HG03432 (cell line): ENCODE measurements around the gene USP24.

Source experiments
- ATAC-seq: cut with Tn5 transposase; IDR thresholded peaks from one replicate; pipeline ENCODE4 v1.9.1; 2021; ENCODE audit warnings: mild to moderate bottlenecking, moderate library complexity; ENCODE audit not compliant: unreplicated experiment

USP24 gene

GRCh38 chr1:55164906-55165305 lies 50.3 kb downstream of the USP24 start:
- no peak for ATAC-seq

- no peak for ATAC-seq
Measured at GRCh38 chr1:55159571-55159970, 55.6 kb downstream of the USP24 start.

GRCh38 chr1:55156608-55157007 lies 58.6 kb downstream of the USP24 start:
- no peak for ATAC-seq

- ATAC-seq = no peak
Measured at GRCh38 chr1:55156093-55156492, 59.1 kb downstream of the USP24 start.

GRCh38 chr1:55155522-55155921 lies 59.6 kb downstream of the USP24 start:
- ATAC-seq = no peak

GRCh38 chr1:55154616-55155015 lies 60.5 kb downstream of the USP24 start:
- ATAC-seq = no peak

GRCh38 chr1:55153031-55153430 lies 62.1 kb downstream of the USP24 start:
- ATAC-seq = no peak

GRCh38 chr1:55150880-55151588 lies 64.1 kb downstream of the USP24 start:
- ATAC-seq = peak; percentile 91

GRCh38 chr1:55148676-55149075 lies 66.5 kb downstream of the USP24 start:
- ATAC-seq = no peak

GRCh38 chr1:55147524-55147923 lies 67.6 kb downstream of the USP24 start:
- ATAC-seq = no peak

GRCh38 chr1:55146781-55147180 lies 68.4 kb downstream of the USP24 start:
- no peak for ATAC-seq

- no peak for ATAC-seq
Measured at GRCh38 chr1:55144886-55145285, 70.3 kb downstream of the USP24 start.

- peak; percentile 51 for ATAC-seq
Measured at GRCh38 chr1:55143684-55144083, 71.5 kb downstream of the USP24 start.

GRCh38 chr1:55141295-55141893 lies 73.8 kb downstream of the USP24 start:
- ATAC-seq = no peak

- ATAC-seq = peak; percentile 92
Measured at GRCh38 chr1:55140546-55140983, 74.6 kb downstream of the USP24 start.

- ATAC-seq = peak; percentile 7
Measured at GRCh38 chr1:55140137-55140536, 75.0 kb downstream of the USP24 start.

GRCh38 chr1:55138823-55139222 lies 76.3 kb downstream of the USP24 start:
- ATAC-seq = no peak

- ATAC-seq = no peak
Measured at GRCh38 chr1:55134152-55134808, 80.9 kb downstream of the USP24 start.

- no peak for ATAC-seq
Measured at GRCh38 chr1:55131801-55132200, 83.4 kb downstream of the USP24 start.

GRCh38 chr1:55131218-55131617 lies 83.9 kb downstream of the USP24 start:
- no peak for ATAC-seq

- ATAC-seq = no peak
Measured at GRCh38 chr1:55129194-55129728, 85.9 kb downstream of the USP24 start.
